Astrocyte (in vitro differentiated cells and primary cell): ENCODE results near the gene NME7. TPM values are rescaled to one million over a fixed set of nuclear protein-coding genes. Genes with fewer than 3 reads are reported as not detected.

Source experiments
- DNase-seq: peaks from one replicate; pipeline ENCODE4 v3.0.0-alpha.2; 2010; ENCODE audit warnings: low read depth
- FAIRE-seq: peaks from 2 replicates; lab custom pipeline; 2011; peaks lifted over from hg19 to GRCh38; lab: Jason Lieb, UNC
- H2AFZ ChIP-seq: 2 replicates; pipeline ENCODE4 v1.6.0; 2012; ENCODE audit warnings: low read depth, low read length, inconsistent platforms
- H3K27ac ChIP-seq: 2 replicates; pipeline ENCODE4 v1.5.1; 2011; ENCODE audit warnings: low read depth, low read length, inconsistent platforms
- H3K27me3 ChIP-seq: 2 replicates; pipeline ENCODE4 v1.6.0; 2011; ENCODE audit warnings: low read length, inconsistent platforms; ENCODE audit not compliant: insufficient read depth
- H3K36me3 ChIP-seq: 2 replicates; pipeline ENCODE4 v1.5.1; 2011; ENCODE audit warnings: low read length, inconsistent platforms; ENCODE audit not compliant: insufficient read depth
- H3K4me1 ChIP-seq: 2 replicates; pipeline ENCODE4 v1.5.1; 2011; ENCODE audit warnings: low read length, inconsistent platforms; ENCODE audit not compliant: insufficient read depth
- H3K4me2 ChIP-seq: 2 replicates; pipeline ENCODE4 v1.6.0; 2012; ENCODE audit warnings: low read length, inconsistent platforms
- H3K4me3 ChIP-seq: 2 replicates; pipeline ENCODE4 v1.5.1; 2011; ENCODE audit warnings: low read depth, mild to moderate bottlenecking, low read length, inconsistent platforms; ENCODE audit not compliant: insufficient read depth
- H3K79me2 ChIP-seq: 2 replicates; pipeline ENCODE4 v1.6.0; 2012; ENCODE audit warnings: mild to moderate bottlenecking, low read length, inconsistent platforms; ENCODE audit not compliant: insufficient read depth
- H3K9ac ChIP-seq: 2 replicates; pipeline ENCODE4 v1.6.0; 2012; ENCODE audit warnings: mild to moderate bottlenecking, low read length, inconsistent platforms
- H3K9me3 ChIP-seq: 2 replicates; pipeline ENCODE4 v1.5.1; 2012; ENCODE audit warnings: low read depth, mild to moderate bottlenecking, low read length, inconsistent platforms; ENCODE audit not compliant: insufficient read depth
- H4K20me1 ChIP-seq: 2 replicates; pipeline ENCODE4 v1.6.0; 2012; ENCODE audit warnings: low read length, inconsistent platforms; ENCODE audit not compliant: insufficient read depth
- H3K27ac Mint-ChIP-seq: one replicate; pipeline ENCODE4 v1.8.0; 2021; ENCODE audit warnings: mild to moderate bottlenecking, mixed read lengths; ENCODE audit not compliant: unreplicated experiment
- H3K27me3 Mint-ChIP-seq: one replicate; pipeline ENCODE4 v1.8.0; 2021; ENCODE audit warnings: low read depth, mixed read lengths; ENCODE audit not compliant: unreplicated experiment
- H3K36me3 Mint-ChIP-seq: one replicate; pipeline ENCODE4 v1.8.0; 2021; ENCODE audit warnings: low read depth, mixed read lengths; ENCODE audit not compliant: unreplicated experiment
- H3K4me1 Mint-ChIP-seq: one replicate; pipeline ENCODE4 v1.8.0; 2021; ENCODE audit warnings: low read depth, mixed read lengths; ENCODE audit not compliant: unreplicated experiment
- H3K4me3 Mint-ChIP-seq: one replicate; pipeline ENCODE4 v1.8.0; 2021; ENCODE audit warnings: mild to moderate bottlenecking, moderate library complexity, mixed read lengths; ENCODE audit not compliant: unreplicated experiment
- H3K9me3 Mint-ChIP-seq: one replicate; pipeline ENCODE4 v1.8.0; 2021; ENCODE audit warnings: mild to moderate bottlenecking, mixed read lengths; ENCODE audit not compliant: unreplicated experiment
- EZH2 ChIP-seq: IDR thresholded peaks from 2 replicates; pipeline ENCODE4 v1.6.1; 2012; ENCODE audit warnings: mild to moderate bottlenecking, low read length, inconsistent platforms; ENCODE audit not compliant: insufficient read depth
- total RNA-seq: library from RNA; stranded (reverse); gene quantifications from 2 replicates; pipeline ENCODE4 v1.2.1, GENCODE V29; 2021
- TF ChIP-seq, protein P1 (sequence below): IDR thresholded peaks from 2 replicates; pipeline ENCODE4 v1.5.1; 2011; ENCODE audit warnings: low read depth, mild to moderate bottlenecking, inconsistent platforms, low read length, moderate library complexity; ENCODE audit not compliant: insufficient read depth

The NME7 gene
- total RNA-seq, 1 donor from 2014 or later, result 21.2 TPM

- peaks cover 1% of the 10 kb centered on the region for H3K36me3 Mint-ChIP-seq
- Histone ChIP-seq H3K27ac (no peak overlapping the region), H4K20me1 (no peaks in the 10 kb centered on the region), H3K36me3 (no peaks in the 10 kb centered on the region), H3K4me2 (no peak overlapping the region), H3K4me3 (no peak overlapping the region), H3K9ac (no peak overlapping the region), H3K9me3 (no peaks in the 10 kb centered on the region), H3K79me2 (peaks cover 36% of the 10 kb centered on the region), H2AFZ (no peak overlapping the region), H3K4me1 (peaks cover 20% of the 10 kb centered on the region), H3K27me3 (no peaks in the 10 kb centered on the region)
- H3K9me3 Mint-ChIP-seq, result no peaks in the 10 kb centered on the region
- TF ChIP-seq, protein P1, sequence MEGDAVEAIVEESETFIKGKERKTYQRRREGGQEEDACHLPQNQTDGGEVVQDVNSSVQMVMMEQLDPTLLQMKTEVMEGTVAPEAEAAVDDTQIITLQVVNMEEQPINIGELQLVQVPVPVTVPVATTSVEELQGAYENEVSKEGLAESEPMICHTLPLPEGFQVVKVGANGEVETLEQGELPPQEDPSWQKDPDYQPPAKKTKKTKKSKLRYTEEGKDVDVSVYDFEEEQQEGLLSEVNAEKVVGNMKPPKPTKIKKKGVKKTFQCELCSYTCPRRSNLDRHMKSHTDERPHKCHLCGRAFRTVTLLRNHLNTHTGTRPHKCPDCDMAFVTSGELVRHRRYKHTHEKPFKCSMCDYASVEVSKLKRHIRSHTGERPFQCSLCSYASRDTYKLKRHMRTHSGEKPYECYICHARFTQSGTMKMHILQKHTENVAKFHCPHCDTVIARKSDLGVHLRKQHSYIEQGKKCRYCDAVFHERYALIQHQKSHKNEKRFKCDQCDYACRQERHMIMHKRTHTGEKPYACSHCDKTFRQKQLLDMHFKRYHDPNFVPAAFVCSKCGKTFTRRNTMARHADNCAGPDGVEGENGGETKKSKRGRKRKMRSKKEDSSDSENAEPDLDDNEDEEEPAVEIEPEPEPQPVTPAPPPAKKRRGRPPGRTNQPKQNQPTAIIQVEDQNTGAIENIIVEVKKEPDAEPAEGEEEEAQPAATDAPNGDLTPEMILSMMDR, result no peak
- no peak for TF ChIP-seq EZH2
- no peaks in the 10 kb centered on the region for H3K27me3 Mint-ChIP-seq
- H3K27ac Mint-ChIP-seq, result peak overlapping the region; percentile 2
- FAIRE-seq (no peak), DNase-seq (no peak)
- no peak overlapping the region for H3K4me3 Mint-ChIP-seq
- H3K4me1 Mint-ChIP-seq, result peaks cover 23% of the 10 kb centered on the region
Measured at GRCh38 chr1:169360415-169360814, 7.2 kb downstream of the NME7 start.

DNA sequence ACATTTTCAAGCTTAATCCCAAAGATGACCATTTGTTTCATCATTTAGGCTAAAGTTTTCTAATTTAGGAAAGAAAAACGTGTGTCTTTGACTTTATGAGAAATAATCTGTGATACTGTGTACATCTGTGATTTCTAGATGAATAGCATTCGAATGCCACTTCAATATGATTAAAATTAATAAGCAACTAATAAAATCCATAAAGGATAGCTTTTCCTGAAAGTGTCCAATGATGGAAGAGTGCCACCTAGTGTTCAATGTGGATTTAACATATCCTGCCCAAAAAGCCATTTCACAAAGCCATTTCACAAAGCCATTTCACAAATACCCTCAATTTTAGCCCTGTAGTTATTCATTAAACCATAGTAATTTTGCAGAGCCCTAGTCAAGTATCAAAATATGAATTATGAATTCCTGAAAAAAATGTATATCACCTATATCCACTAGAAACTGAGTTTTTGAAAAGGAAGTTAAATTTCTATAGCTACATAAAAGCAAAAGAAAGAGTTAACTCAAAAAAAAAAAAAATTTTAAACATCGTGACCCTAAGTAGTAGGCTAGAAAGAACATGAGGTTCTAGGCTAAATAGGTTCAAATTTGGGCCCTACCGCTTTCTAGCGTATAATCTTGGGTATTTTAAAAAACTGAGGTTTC, 19.1 kb downstream of the NME7 start:
- TF ChIP-seq, protein P1, result peak; percentile 83
- no peak for TF ChIP-seq EZH2
- peaks cover 14% of the 10 kb centered on the region for H4K20me1 ChIP-seq
- Mint-ChIP-seq H3K4me3 (no peak overlapping the region), H3K36me3 (peaks cover 2% of the 10 kb centered on the region), H3K27ac (no peak overlapping the region), H3K27me3 (no peaks in the 10 kb centered on the region), H3K9me3 (peaks cover 4% of the 10 kb centered on the region), H3K4me1 (peaks cover 6% of the 10 kb centered on the region)
- no peak for DNase-seq
- no peaks in the 10 kb centered on the region for H3K4me1 ChIP-seq
- H2AFZ ChIP-seq, result no peak overlapping the region
- no peak overlapping the region for H3K27ac ChIP-seq
- no peaks in the 10 kb centered on the region for H3K9me3 ChIP-seq
- H3K36me3 ChIP-seq, result no peaks in the 10 kb centered on the region
- H3K27me3 ChIP-seq, result no peaks in the 10 kb centered on the region
- no peak overlapping the region for H3K4me2 ChIP-seq
- H3K79me2 ChIP-seq, result peaks cover 4% of the 10 kb centered on the region
- no peak overlapping the region for H3K4me3 ChIP-seq
- H3K9ac ChIP-seq, result no peak overlapping the region
- FAIRE-seq, result no peak

DNA sequence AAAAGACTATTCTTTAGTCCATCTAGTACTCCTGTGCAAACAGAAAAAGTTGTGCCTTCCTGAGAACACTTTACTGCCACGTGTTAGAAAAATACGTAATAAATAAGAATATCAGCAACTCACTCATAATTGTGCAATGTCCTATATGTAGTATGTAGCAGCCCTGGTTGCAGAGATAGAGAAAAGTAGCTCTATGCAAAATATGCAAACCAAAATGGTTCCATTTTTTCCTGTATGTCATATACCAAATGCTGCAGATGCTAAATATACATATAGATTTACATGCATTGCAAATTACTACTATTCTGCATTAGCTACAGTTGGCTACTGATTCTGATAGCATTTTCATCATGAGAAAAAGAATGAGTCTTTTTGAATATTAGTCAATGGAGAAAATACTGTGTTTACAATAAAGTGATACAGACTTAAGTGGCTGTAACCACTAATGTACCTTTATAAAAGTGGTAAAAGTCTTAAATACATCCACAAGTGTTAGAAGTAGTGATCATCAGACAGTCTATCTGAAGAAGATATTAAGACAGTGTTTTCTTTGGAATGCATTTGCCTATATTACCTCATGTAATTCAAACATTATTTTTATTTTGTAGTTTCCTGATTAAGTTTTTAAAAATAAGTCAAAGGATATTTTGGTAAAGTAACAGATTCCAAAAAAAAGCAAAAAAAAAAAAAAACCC, 19.8 kb downstream of the NME7 start:
- H3K4me3 Mint-ChIP-seq, result no peak overlapping the region
- H4K20me1 ChIP-seq, result peaks cover 14% of the 10 kb centered on the region
- H3K9me3 ChIP-seq, result no peaks in the 10 kb centered on the region
- H3K9me3 Mint-ChIP-seq, result peaks cover 2% of the 10 kb centered on the region
- no peak overlapping the region for H3K4me2 ChIP-seq
- H3K79me2 ChIP-seq, result no peaks in the 10 kb centered on the region
- no peak overlapping the region for H3K27ac Mint-ChIP-seq
- H3K27me3 Mint-ChIP-seq, result no peaks in the 10 kb centered on the region
- peaks cover 6% of the 10 kb centered on the region for H3K4me1 Mint-ChIP-seq
- H3K36me3 ChIP-seq, result no peaks in the 10 kb centered on the region
- no peaks in the 10 kb centered on the region for H3K4me1 ChIP-seq
- FAIRE-seq, result no peak
- DNase-seq, result no peak
- H3K36me3 Mint-ChIP-seq, result no peaks in the 10 kb centered on the region
- no peak overlapping the region for H3K27ac ChIP-seq
- no peak overlapping the region for H3K9ac ChIP-seq
- H3K27me3 ChIP-seq, result no peaks in the 10 kb centered on the region
- H3K4me3 ChIP-seq, result no peak overlapping the region
- TF ChIP-seq, protein P1, result no peak
- no peak for TF ChIP-seq EZH2
- H2AFZ ChIP-seq, result no peak overlapping the region
